Measurements from ENCODE around the gene LGALS12. TPM values are rescaled to one million over a fixed set of nuclear protein-coding genes. Genes with fewer than 3 reads are reported as not detected.

Gene LGALS12
- total RNA-seq, 6 experiments from 2014 or later = not detected

GRCh38 chr11:63556404-63557013 is 50.6 kb downstream of the LGALS12 start:
- TF ChIP-seq CTCF (IDR thresholded peaks at IDR 0.05) = no peak
- no peak for DNase-seq
- Mint-ChIP-seq H3K27me3 (ENCODE audit: insufficient read depth) (peaks cover 45% of the 10 kb centered on the region), H3K36me3 (ENCODE audit: low read depth) (no peaks in the 10 kb centered on the region), H3K4me3 (no peak overlapping the region), H3K27ac (no peak overlapping the region), H3K9me3 (no peaks in the 10 kb centered on the region), H3K4me1 (ENCODE audit: low read depth) (no peaks in the 10 kb centered on the region)

- DNase-seq = no peak
- no peak overlapping the region for H3K27ac Mint-ChIP-seq
Observed at GRCh38 chr11:63557570-63557969, 51.7 kb downstream of the LGALS12 start.

GRCh38 chr11:63558459-63559157 is 52.7 kb downstream of the LGALS12 start:
- Mint-ChIP-seq H3K27ac (no peak overlapping the region), H3K4me3 (no peak overlapping the region), H3K4me1 (ENCODE audit: low read depth) (no peaks in the 10 kb centered on the region), H3K9me3 (no peaks in the 10 kb centered on the region), H3K36me3 (ENCODE audit: low read depth) (no peaks in the 10 kb centered on the region), H3K27me3 (ENCODE audit: insufficient read depth) (peaks cover 48% of the 10 kb centered on the region)
- no peak for DNase-seq
- TF ChIP-seq CTCF (IDR thresholded peaks at IDR 0.05) = no peak

More at GRCh38 chr11:63557570-63557969, 51.7 kb downstream of the LGALS12 start:
- Mint-ChIP-seq H3K4me1 (ENCODE audit: low read depth) (no peaks in the 10 kb centered on the region), H3K4me3 (no peak overlapping the region), H3K36me3 (ENCODE audit: low read depth) (no peaks in the 10 kb centered on the region), H3K27me3 (ENCODE audit: insufficient read depth) (peaks cover 52% of the 10 kb centered on the region), H3K9me3 (no peaks in the 10 kb centered on the region)
- TF ChIP-seq CTCF (IDR thresholded peaks at IDR 0.05) = no peak

GRCh38 chr11:63560506-63561180 is 54.8 kb downstream of the LGALS12 start:
- TF ChIP-seq CTCF (IDR thresholded peaks at IDR 0.05) = no peak
- Mint-ChIP-seq H3K4me1 (ENCODE audit: low read depth) (no peaks in the 10 kb centered on the region), H3K27me3 (ENCODE audit: insufficient read depth) (peaks cover 52% of the 10 kb centered on the region), H3K9me3 (no peaks in the 10 kb centered on the region), H3K27ac (no peak overlapping the region; the same call in 1 of the 2 replicates), H3K4me3 (no peak overlapping the region), H3K36me3 (ENCODE audit: low read depth) (no peaks in the 10 kb centered on the region)
- no peak for DNase-seq

- Mint-ChIP-seq H3K9me3 (no peaks in the 10 kb centered on the region), H3K27me3 (ENCODE audit: insufficient read depth) (peaks cover 35% of the 10 kb centered on the region), H3K36me3 (ENCODE audit: low read depth) (no peaks in the 10 kb centered on the region), H3K4me1 (ENCODE audit: low read depth) (peaks cover 17% of the 10 kb centered on the region), H3K27ac (no peak within 1 kb of the TSS), H3K4me3 (no peak within 1 kb of the TSS)
- no peak for DNase-seq
- no peak for TF ChIP-seq CTCF (IDR thresholded peaks at IDR 0.05)
Observed at GRCh38 chr11:63563201-63564055, 57.5 kb downstream of the LGALS12 start, which contains the start of gene PLAAT2. Gene PLAAT2 (minus strand): TSS chr11:63563379. CDS start chr11:63563324, 55 bp downstream.

Measured in HFFc6 (cell line).